CD4-positive, alpha-beta T cell treated with Interleukin-4 for 1 hour (primary cell): ENCODE data around the gene REG1A.

Experiments
- DNase-seq, 2 donors: peaks; one replicate each; pipeline ENCODE4 v3.0.0-alpha.2; 2020 to 2022

Gene REG1A

DNA sequence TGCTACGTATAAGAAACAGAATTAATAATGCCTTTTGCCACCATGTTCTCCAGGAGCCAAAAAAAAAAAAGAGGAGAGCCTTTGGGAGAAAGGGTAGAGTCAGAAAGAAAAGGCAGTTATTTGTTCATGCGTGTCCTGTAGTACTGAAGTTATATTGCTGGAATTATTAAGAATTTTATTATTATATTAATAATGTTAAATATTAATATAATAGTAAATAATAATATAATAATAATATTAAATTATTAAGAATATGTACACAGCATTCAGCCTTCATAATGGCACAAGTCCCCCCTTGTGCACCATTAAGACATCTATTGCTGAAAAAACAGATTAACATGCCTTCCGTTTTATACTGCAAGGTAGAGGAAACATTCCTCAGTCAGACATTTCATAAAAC, 8.1 kb downstream of the REG1A start:
- no peak for DNase-seq

DNA sequence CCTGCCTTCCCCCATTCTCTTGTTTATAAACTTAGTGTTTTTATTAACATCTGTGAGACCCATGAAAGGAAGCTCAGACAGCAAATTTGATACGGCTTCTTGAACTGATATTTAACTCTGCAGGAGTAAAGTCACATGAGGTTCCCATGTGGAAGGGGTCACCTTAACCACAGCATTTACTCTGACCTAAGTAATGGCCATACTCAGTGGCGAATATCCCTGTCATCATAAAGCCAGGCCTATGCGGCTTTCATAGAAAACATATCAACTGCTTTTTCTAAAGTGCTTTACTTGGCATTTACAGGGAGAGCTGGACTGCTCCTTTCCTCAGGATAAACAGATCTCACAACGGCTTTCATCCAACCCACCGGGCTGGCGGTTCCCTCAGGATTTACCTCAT, 9.0 kb downstream of the REG1A start:
- no peak for DNase-seq

DNA sequence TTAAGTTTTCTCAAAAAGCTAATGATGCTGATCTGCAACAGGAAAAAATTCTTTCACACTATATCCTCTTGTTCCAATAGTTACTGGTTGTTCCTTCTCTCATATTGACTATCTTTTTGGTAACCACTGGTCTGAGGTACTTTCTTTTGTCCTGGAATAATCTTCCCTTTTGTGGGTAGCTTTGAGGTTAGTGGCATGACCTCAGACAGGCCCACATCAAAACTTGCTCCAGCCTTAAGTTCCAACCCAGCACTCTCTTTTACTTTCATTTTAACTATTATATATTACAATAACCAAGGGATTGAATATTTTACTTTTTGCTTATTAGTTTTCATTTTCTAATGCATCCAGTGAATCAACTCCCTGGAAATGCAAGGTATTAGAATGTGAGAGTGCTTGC, 9.5 kb downstream of the REG1A start:
- no peak for DNase-seq

GRCh38 chr2:79131687-79132086, 11.4 kb downstream of the REG1A start:
- no peak for DNase-seq

GRCh38 chr2:79138385-79138784, 18.1 kb downstream of the REG1A start:
- no peak for DNase-seq

- DNase-seq, result no peak
Measured at GRCh38 chr2:79139423-79139822, 19.1 kb downstream of the REG1A start.

DNA sequence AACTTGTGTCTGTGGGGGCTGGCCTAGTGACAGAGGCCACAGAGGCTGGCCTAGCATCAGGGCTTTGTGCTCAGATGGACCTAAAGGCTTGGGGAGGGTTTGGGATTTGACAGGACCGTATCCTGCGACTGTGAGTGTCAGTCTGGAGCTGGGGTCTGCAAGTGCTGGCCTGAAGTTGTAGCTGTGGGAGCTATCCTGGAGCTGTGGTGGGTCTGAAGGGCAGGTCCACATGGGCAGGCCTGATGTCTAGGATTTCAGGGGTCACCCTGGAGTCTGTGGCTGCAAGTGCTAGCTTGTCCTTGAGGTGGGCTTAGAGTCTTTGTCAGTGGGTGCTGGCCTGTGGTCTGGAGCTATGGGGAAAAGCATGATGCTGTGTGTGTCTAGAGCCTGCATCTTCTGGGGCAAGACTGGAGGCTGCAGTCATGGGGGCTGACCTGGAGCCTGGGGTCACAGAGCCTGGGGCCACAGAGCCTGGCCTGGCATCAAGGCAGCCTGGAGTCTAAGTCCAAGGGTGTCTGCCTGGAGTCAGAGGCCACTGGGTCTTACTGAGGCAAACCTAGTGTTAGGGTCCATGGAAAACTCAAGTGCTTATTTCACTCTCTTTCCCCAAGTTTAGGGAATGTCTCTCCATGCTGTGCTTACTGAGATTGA, 35.7 kb downstream of the REG1A start:
- DNase-seq, result no peak

- no peak for DNase-seq
Measured at GRCh38 chr2:79159030-79159429, 38.7 kb downstream of the REG1A start.

GRCh38 chr2:79159653-79160052, 39.4 kb downstream of the REG1A start, which contains the start of gene REG3A:
Gene REG3A (minus strand): TSS chr2:79159753. CDS start chr2:79159405, 348 bp downstream.
- DNase-seq, result no peak

- no peak for DNase-seq
Measured at GRCh38 chr2:79162132-79162531, 41.8 kb downstream of the REG1A start.

GRCh38 chr2:79162801-79163200, 42.5 kb downstream of the REG1A start:
- DNase-seq, result no peak

GRCh38 chr2:79171348-79171958, 51.2 kb downstream of the REG1A start:
- no peak for DNase-seq
